Glomerular endothelial cell (primary cell): ENCODE data around the gene ACTA2. TPM values are rescaled to one million over a fixed set of nuclear protein-coding genes. Genes with fewer than 3 reads are reported as not detected.
"Not testable (repeated sequence)": the region's sequence is repeated elsewhere in the genome, so short reads cannot be mapped to it uniquely, and the experiment has no call there.

Source experiments
- DNase-seq: peaks from one replicate; pipeline ENCODE4 v3.0.0-alpha.2; 2011; ENCODE audit warnings: low read depth, low spot score; ENCODE audit errors: extremely low read depth
- total RNA-seq: library from RNA; depleted of rRNA; stranded (reverse); fragments of >200 nt; gene quantifications from 2 replicates; pipeline ENCODE4 v1.2.3, GENCODE V29; 2015

The ACTA2 gene
- total RNA-seq, 1 donor from 2014 or later, result 62.1 TPM

- DNase-seq, result no peak
Measured at GRCh38 chr10:88954458-88955083, 2.0 kb upstream of the ACTA2 start.

GRCh38 chr10:88953662-88954061 is 1.1 kb upstream of the ACTA2 start:
- no peak for DNase-seq

- DNase-seq, result no peak
Measured at GRCh38 chr10:88949912-88950837, 2.4 kb downstream of the ACTA2 start.

- DNase-seq, result no peak
Measured at GRCh38 chr10:88949051-88949450, 3.5 kb downstream of the ACTA2 start.

- no peak for DNase-seq
Measured at GRCh38 chr10:88946965-88947590, 5.5 kb downstream of the ACTA2 start.

- no peak for DNase-seq
Measured at GRCh38 chr10:88946200-88946599, 6.4 kb downstream of the ACTA2 start.

GRCh38 chr10:88944813-88945212 is 7.8 kb downstream of the ACTA2 start:
- DNase-seq, result no peak

- no peak for DNase-seq
Measured at GRCh38 chr10:88943778-88944177, 8.8 kb downstream of the ACTA2 start.

- DNase-seq, result no peak
Measured at GRCh38 chr10:88941026-88941425, 11.5 kb downstream of the ACTA2 start.

- no peak for DNase-seq
Measured at GRCh38 chr10:88938938-88939337, 13.6 kb downstream of the ACTA2 start.

GRCh38 chr10:88938039-88938438 is 14.5 kb downstream of the ACTA2 start:
- no peak for DNase-seq

GRCh38 chr10:88936656-88937055 is 15.9 kb downstream of the ACTA2 start:
- DNase-seq, result no peak

- peak; percentile 73 for DNase-seq
Measured at GRCh38 chr10:88934900-88935672, 17.5 kb downstream of the ACTA2 start.

GRCh38 chr10:88933564-88933963 is 19.0 kb downstream of the ACTA2 start:
- no peak for DNase-seq

- DNase-seq, result peak; percentile 31
Measured at GRCh38 chr10:88932539-88933256, 19.9 kb downstream of the ACTA2 start.

GRCh38 chr10:88932029-88932428 is 20.5 kb downstream of the ACTA2 start:
- DNase-seq, result not testable (repeated sequence)

GRCh38 chr10:88931548-88931947 is 21.0 kb downstream of the ACTA2 start:
- DNase-seq, result no peak

- DNase-seq, result no peak
Measured at GRCh38 chr10:88928254-88928653, 24.3 kb downstream of the ACTA2 start.

- DNase-seq, result no peak
Measured at GRCh38 chr10:88927416-88927690, 25.2 kb downstream of the ACTA2 start.
